Measurements from ENCODE around the gene OLIG1. TPM values are rescaled to one million over a fixed set of nuclear protein-coding genes. Genes with fewer than 3 reads are reported as not detected.

Gene OLIG1
- polyA plus RNA-seq, 1 experiment, result not detected

- no peak for DNase-seq (ENCODE audit: low read depth)
Measured at GRCh38 chr21:33031152-33031911, 38.6 kb upstream of the OLIG1 start.

GRCh38 chr21:33032434-33033047 is 37.4 kb upstream of the OLIG1 start:
- POLR2A ChIA-PET, result no interaction called here
- CTCF ChIA-PET, result no interaction called here
- TF ChIP-seq CTCF (IDR thresholded peaks at IDR 0.05; ENCODE audit: insufficient read depth, low read depth, low read length), result no peak
- no peak for DNase-seq (ENCODE audit: low read depth)
- Histone ChIP-seq H3K4me3 (ENCODE audit: low read depth, low read length) (no peak overlapping the region), H3K36me3 (ENCODE audit: control insufficient read depth, insufficient read depth, low read length) (no peaks in the 10 kb centered on the region), H3K27me3 (ENCODE audit: control insufficient read depth, insufficient read depth, low read length) (peaks cover 54% of the 10 kb centered on the region)

More at GRCh38 chr21:33031152-33031911, 38.6 kb upstream of the OLIG1 start:
- no peak overlapping the region for H3K4me3 ChIP-seq (ENCODE audit: low read depth, low read length)
- H3K36me3 ChIP-seq (ENCODE audit: control insufficient read depth, insufficient read depth, low read length), result no peaks in the 10 kb centered on the region
- ChIA-PET CTCF (interaction anchor here (1.6 kb wide), 1 partner anchor 12 kb away, joined by 3 read pairs; no protein-coding TSS in a partner anchor), POLR2A (no interaction called here)
- peaks cover 59% of the 10 kb centered on the region for H3K27me3 ChIP-seq (ENCODE audit: control insufficient read depth, insufficient read depth, low read length)
- TF ChIP-seq CTCF (IDR thresholded peaks at IDR 0.05; ENCODE audit: insufficient read depth, low read depth, low read length), result no peak

- ChIA-PET CTCF (no interaction called here), POLR2A (no interaction called here)
- DNase-seq (ENCODE audit: low read depth), result no peak
- no peak for TF ChIP-seq CTCF (IDR thresholded peaks at IDR 0.05; ENCODE audit: insufficient read depth, low read depth, low read length)
- Histone ChIP-seq H3K27me3 (ENCODE audit: control insufficient read depth, insufficient read depth, low read length) (peaks cover 49% of the 10 kb centered on the region), H3K36me3 (ENCODE audit: control insufficient read depth, insufficient read depth, low read length) (no peaks in the 10 kb centered on the region), H3K4me3 (ENCODE audit: low read depth, low read length) (no peak overlapping the region)
Measured at GRCh38 chr21:33033094-33033951, 36.6 kb upstream of the OLIG1 start.

GRCh38 chr21:33033961-33034413 is 36.0 kb upstream of the OLIG1 start:
- no peak for DNase-seq (ENCODE audit: low read depth)
- Histone ChIP-seq H3K4me3 (ENCODE audit: low read depth, low read length) (no peak overlapping the region), H3K36me3 (ENCODE audit: control insufficient read depth, insufficient read depth, low read length) (no peaks in the 10 kb centered on the region), H3K27me3 (ENCODE audit: control insufficient read depth, insufficient read depth, low read length) (peaks cover 45% of the 10 kb centered on the region)
- POLR2A ChIA-PET, result no interaction called here
- CTCF ChIA-PET, result interaction anchor here (1.0 kb wide), 1 partner anchor 88 kb away, joined by 3 read pairs; no protein-coding TSS in a partner anchor
- no peak for TF ChIP-seq CTCF (IDR thresholded peaks at IDR 0.05; ENCODE audit: insufficient read depth, low read depth, low read length)

DNA sequence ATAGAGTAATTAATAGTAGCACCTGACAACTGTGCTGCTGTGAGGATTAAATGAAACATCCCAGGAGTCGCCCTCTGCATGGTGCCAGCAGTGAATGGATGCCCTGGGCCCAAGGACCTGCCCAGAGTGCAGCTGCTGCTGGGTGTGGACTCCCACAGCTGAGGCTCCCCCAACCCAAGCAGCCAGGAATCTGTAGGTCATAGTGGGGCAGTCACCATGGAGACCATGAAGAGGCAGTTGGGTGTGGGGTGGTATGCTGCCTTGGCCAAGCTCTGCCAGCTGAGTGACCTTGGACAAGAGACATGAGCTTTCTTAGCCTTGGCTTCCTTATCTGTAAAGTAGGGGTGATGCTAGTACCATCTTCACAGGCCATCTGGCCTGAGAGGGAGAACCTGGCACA is 34.8 kb upstream of the OLIG1 start:
- no peak for DNase-seq (ENCODE audit: low read depth)
- peaks cover 33% of the 10 kb centered on the region for H3K27me3 ChIP-seq (ENCODE audit: control insufficient read depth, insufficient read depth, low read length)
- ChIA-PET POLR2A (no interaction called here), CTCF (no interaction called here)
- no peak for TF ChIP-seq CTCF (IDR thresholded peaks at IDR 0.05; ENCODE audit: insufficient read depth, low read depth, low read length)
- H3K36me3 ChIP-seq (ENCODE audit: control insufficient read depth, insufficient read depth, low read length), result no peaks in the 10 kb centered on the region
- H3K4me3 ChIP-seq (ENCODE audit: low read depth, low read length), result no peak overlapping the region
